ENCODE results near the gene MAML2.

MAML2 gene

DNA sequence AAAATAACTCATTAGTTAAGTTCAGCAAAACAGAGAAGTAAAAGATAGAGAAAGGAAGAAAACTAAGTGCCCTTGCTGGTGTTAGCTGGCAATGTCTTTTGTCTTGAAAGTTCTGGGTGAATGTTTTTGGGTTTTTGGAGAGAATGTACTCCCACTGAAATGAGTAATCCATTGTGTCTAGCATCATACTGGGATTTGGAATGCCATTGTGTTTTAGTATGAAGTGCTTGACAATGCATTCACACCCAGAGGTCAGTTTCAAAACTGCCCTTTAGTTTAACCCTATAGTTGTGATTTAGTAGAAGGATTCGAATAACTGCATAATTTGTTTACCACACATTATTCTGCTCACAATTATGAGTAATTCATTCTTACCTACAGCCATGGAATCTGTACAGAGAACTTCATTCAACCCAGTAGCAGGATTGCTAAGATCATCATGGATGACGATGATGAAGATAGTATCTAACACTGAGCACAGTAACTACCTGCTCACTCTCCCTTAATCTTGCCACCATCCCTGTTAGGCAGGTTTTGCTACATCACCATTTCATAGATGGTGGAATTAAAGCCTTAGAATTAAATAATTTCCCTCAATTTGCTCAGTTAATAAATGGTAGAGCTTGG, 33.9 kb downstream of the MAML2 start:
- in situ Hi-C loops (cut with MboI; ENCODE audit: low pct_unique_long_range_greater_than_20kb, low sequenced_read_pairs, unreplicated experiment): no loop called here
- TF ChIP-seq, protein P1, sequence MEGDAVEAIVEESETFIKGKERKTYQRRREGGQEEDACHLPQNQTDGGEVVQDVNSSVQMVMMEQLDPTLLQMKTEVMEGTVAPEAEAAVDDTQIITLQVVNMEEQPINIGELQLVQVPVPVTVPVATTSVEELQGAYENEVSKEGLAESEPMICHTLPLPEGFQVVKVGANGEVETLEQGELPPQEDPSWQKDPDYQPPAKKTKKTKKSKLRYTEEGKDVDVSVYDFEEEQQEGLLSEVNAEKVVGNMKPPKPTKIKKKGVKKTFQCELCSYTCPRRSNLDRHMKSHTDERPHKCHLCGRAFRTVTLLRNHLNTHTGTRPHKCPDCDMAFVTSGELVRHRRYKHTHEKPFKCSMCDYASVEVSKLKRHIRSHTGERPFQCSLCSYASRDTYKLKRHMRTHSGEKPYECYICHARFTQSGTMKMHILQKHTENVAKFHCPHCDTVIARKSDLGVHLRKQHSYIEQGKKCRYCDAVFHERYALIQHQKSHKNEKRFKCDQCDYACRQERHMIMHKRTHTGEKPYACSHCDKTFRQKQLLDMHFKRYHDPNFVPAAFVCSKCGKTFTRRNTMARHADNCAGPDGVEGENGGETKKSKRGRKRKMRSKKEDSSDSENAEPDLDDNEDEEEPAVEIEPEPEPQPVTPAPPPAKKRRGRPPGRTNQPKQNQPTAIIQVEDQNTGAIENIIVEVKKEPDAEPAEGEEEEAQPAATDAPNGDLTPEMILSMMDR (IDR thresholded peaks at IDR 0.05; ENCODE audit: extremely low read depth, insufficient read depth, missing control alignments): no peak
- DNase-seq (ENCODE audit: low spot score): no peak

DNA sequence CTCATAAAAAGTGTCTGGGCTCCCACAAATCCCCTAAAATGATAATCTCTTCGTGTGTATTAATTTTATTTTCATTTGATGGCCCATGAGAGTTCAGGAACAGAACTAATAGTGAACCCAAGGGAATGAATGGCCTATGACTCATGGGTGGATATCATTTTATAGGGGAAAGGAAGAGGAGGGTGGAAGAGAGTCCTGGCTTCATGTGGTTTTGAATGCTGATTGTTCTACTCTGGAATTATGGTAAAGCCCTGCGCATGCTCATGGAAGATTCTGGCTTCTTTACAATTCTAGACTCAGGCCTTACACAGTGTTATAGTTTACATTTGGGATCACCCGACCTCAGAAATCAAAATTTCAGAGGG, 35.2 kb downstream of the MAML2 start:
- no peak for DNase-seq (ENCODE audit: low spot score)
- in situ Hi-C loops (cut with MboI; ENCODE audit: low pct_unique_long_range_greater_than_20kb, low sequenced_read_pairs, unreplicated experiment): no loop called here
- TF ChIP-seq, protein P1 (IDR thresholded peaks at IDR 0.05; ENCODE audit: extremely low read depth, insufficient read depth, missing control alignments): no peak

DNA sequence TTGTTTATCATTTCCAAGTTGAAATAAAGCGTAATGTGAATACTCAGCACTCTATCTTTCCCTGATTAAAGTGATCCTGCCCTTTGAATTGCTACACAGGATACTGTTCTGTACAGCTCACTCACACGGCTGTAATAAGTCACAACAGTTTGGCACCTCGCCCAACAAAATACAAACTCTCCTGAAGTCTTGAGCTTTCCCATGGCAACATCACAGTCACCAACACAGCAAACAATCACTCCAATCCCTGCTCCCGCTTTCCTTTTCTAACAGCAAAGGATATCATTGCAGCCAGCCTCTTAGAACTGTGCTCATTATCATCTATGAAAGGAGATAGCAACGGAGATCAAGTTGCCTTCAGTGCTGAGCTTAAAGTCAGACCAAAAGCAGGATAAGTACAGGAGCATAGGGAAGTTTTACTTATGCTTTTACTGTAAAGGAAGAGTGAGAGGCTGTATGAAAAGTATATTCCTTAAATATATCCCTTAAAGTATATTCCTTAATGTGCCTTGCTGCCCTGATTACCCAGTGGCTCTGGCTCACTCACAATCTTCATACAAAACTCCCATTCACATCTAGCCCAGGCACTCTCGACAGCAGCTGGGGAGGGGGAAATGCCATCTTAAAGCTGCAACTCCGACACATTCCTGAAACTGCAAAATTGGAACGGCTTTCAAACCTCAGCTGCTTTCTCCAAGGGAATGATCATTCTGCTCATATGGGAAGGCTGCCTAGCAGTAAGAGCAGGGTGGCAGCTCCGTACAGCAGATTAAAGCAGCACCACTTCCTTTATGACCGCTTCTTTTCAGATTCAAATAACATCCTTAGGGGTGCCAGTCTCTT, 35.8 kb downstream of the MAML2 start:
- in situ Hi-C loops (cut with MboI; ENCODE audit: low pct_unique_long_range_greater_than_20kb, low sequenced_read_pairs, unreplicated experiment): no loop called here
- TF ChIP-seq, protein P1 (IDR thresholded peaks at IDR 0.05; ENCODE audit: extremely low read depth, insufficient read depth, missing control alignments): no peak
- DNase-seq (ENCODE audit: low spot score): no peak

DNA sequence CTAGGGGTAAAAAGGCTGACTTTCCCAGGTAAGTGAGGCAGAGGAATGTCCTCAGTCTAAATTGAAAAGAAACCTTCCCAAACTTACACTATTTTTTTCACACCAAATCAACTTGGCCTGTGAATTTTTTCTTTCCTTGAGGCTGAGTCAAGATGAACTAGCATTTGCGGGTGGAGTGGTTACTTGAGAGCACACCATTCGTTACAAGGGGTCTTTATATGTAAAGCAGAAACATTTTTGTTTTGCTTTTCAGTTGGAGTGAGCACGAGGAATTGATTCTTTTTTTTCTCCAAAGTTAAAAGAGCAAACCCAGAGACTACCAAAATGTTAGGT, 36.4 kb downstream of the MAML2 start:
- no peak for DNase-seq (ENCODE audit: low spot score)
- TF ChIP-seq, protein P1 (IDR thresholded peaks at IDR 0.05; ENCODE audit: extremely low read depth, insufficient read depth, missing control alignments): no peak
- in situ Hi-C loops (cut with MboI; ENCODE audit: low pct_unique_long_range_greater_than_20kb, low sequenced_read_pairs, unreplicated experiment): no loop called here

DNA sequence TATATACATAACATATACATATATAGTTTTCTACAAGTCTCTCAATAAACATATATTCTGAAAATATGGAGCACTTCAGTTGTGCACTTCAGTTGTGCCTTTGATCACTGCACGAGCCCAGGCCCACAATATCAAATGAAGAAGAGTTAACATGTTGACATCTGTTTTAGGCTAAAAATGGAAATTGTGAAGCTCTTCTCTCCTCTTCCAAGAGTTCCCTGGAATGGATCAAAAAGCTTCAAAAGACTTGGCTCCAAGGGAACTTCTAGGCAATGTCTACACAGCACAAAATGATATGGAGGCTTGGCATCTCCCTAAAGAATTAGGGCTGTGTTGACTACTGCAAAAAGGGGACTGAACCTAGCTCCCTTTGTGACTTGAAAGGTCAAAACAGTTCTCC, 36.9 kb downstream of the MAML2 start:
- in situ Hi-C loops (cut with MboI; ENCODE audit: low pct_unique_long_range_greater_than_20kb, low sequenced_read_pairs, unreplicated experiment): no loop called here
- TF ChIP-seq, protein P1 (IDR thresholded peaks at IDR 0.05; ENCODE audit: extremely low read depth, insufficient read depth, missing control alignments): no peak
- DNase-seq (ENCODE audit: low spot score): no peak

DNA sequence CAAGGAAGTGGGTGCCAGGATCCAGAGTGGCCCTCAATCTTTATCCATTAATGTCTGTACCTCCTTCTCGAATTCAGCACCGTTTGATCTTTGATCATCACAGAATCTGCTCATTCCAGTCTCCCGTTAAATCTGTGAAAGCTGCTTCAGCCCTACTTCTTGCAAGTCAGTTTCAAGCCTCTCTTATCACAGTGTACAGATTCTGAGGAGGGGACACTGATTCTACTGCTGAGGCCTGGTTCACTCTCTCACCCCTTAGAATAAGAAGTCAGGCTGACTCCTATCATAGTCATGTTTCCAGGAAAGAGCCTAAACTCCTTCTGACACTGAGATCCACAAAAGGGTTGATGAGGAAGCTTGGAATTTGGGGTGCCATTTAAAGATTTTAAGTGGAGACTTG, 39.0 kb downstream of the MAML2 start:
- in situ Hi-C loops (cut with MboI; ENCODE audit: low pct_unique_long_range_greater_than_20kb, low sequenced_read_pairs, unreplicated experiment): no loop called here
- no peak for DNase-seq (ENCODE audit: low spot score)
- TF ChIP-seq, protein P1 (IDR thresholded peaks at IDR 0.05; ENCODE audit: extremely low read depth, insufficient read depth, missing control alignments): no peak

Measured in GM13977 (cell line).